GM12892 (cell line): ENCODE data around the gene LMAN2. TPM values are rescaled to one million over a fixed set of nuclear protein-coding genes. Genes with fewer than 3 reads are reported as not detected.
A peak's percentile ranks its signal among the peaks of the same experiment; 100 is the strongest.

Experiments used
- DNase-seq: peaks from one replicate; pipeline ENCODE4 v3.0.0; 2011; ENCODE audit not compliant: insufficient read length
- FAIRE-seq: peaks from 2 replicates; lab custom pipeline; 2011; peaks lifted over from hg19 to GRCh38; lab: Jason Lieb, UNC
- POLR2A ChIP-seq: IDR thresholded peaks from 2 replicates; pipeline ENCODE4 v1.6.1; 2011; ENCODE audit warnings: low read depth, low read length, control low read depth
- POLR2AphosphoS5 ChIP-seq: IDR thresholded peaks from 2 replicates; pipeline ENCODE4 v1.6.1; 2011; ENCODE audit warnings: low read depth, low read length, control low read depth
- TAF1 ChIP-seq: IDR thresholded peaks from 2 replicates; pipeline ENCODE4 v1.6.1; 2011; ENCODE audit warnings: low read depth, mild to moderate bottlenecking, control low read depth, low read length, borderline replicate concordance
- polyA plus RNA-seq: library from polyadenylated mRNA; unstranded; fragments of >200 nt; gene quantifications from one replicate; pipeline ENCODE4 v1.2.1, GENCODE V29; 2012; ENCODE audit warnings: missing spikeins, inconsistent platforms; ENCODE audit not compliant: missing spikeins

Gene LMAN2
- polyA plus RNA-seq, result 44.8 TPM

- FAIRE-seq (peak; percentile 97), DNase-seq (peak; percentile 95)
- TF ChIP-seq POLR2AphosphoS5, result peak; percentile 88
- TF ChIP-seq POLR2A, result peak; percentile 85
- peak; percentile 91 for TF ChIP-seq TAF1
Observed at GRCh38 chr5:177351392-177352329, at the start of gene LMAN2. LMAN2 (minus strand) TSS chr5:177351668; CDS start chr5:177351647, 21 bp downstream.

DNA sequence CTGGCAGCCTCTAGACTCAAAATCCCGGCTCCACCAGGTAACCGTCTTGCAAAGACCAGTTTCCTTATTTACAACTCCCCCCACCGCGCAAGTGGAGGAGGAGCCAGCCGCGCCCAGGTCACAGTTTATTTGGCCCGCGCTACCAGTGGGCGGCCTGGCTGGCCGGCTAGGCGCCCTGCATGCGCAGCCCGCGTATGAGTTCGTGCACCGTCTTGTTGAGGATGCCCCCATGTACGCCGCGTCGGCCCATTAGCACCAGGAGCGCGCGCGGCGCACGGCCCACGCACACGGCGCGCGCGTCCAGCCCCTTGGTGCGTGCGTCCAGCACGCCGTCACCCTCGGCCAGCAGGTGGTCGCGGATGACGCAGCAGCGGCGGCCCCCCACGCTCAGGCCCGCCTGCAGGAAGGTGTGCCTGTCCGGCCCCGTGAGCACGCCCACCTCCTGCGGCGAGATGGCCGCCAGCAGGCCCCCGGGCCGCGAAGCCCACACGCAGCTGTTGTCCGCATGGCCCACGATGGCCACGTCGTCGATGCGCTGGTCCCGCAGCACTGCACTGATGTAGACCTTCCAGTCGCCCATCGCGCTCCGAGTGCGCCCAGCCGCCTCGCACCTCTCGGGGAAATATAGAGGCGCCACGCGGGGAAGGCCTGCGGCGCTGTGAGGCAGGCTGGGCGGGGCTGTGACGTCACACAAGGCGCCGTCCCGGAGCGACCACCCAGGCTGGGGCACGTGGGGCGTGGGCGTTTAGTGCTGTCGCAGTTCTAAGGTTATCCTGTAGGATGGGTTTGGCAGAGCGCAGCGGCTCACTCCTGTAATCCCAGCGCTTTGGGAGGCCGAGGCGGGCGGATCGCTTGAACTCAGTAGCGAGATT is 48.8 kb upstream of the LMAN2 start, which contains the start of gene PFN3:
Gene PFN3 (minus strand): TSS at position 665 of the 872 bp plus-strand sequence. CDS start 85 bp downstream, at position 580.
- DNase-seq (no peak), FAIRE-seq (no peak)
- TF ChIP-seq POLR2AphosphoS5, result no peak
- no peak for TF ChIP-seq POLR2A
- no peak for TF ChIP-seq TAF1

DNA sequence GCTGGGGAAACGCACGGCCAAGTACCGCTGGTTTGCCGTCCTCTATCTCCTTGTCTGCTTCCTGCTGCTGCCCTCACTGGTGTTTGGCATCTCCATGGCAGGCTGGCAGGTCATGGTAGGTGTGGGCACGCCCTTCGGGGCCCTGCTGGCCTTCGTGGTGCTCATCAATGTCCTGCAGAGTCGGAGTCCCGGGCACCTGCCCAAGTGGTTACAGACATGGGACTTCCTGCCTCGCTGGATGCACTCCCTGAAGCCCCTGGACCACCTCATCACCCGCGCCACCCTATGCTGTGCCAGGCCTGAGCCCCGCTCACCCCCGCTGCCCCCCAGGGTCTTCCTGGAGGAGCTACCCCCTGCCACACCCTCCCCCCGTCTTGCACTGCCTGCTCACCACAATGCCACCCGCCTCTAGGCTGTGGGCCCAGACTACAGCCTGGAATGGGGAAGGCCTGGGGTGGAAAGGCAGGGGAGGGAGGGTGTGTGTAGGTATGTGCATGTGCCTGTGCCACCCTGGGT is 46.5 kb upstream of the LMAN2 start:
- no peak for TF ChIP-seq POLR2AphosphoS5
- no peak for TF ChIP-seq TAF1
- no peak for TF ChIP-seq POLR2A
- DNase-seq (no peak), FAIRE-seq (no peak)

DNA sequence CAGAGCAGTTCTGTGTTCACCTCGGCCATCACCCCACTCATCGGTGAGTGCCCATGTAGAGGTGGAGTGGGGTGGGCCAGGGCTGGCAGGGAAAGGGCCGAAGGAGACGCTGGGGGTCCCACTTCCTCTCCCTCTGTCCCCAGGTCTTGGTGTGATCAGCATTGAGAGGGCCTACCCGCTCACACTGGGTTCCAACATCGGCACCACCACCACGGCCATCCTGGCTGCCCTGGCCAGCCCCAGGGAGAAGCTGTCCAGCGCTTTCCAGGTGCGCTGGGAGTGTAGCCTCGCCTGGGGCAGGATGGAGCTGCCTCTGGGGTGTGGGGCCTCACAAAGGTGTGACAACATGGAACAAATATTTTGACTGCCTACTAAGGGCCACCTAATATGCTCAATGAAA is 45.3 kb upstream of the LMAN2 start:
- DNase-seq (no peak), FAIRE-seq (no peak)
- TF ChIP-seq TAF1 (no peak), POLR2AphosphoS5 (no peak), POLR2A (no peak)

DNA sequence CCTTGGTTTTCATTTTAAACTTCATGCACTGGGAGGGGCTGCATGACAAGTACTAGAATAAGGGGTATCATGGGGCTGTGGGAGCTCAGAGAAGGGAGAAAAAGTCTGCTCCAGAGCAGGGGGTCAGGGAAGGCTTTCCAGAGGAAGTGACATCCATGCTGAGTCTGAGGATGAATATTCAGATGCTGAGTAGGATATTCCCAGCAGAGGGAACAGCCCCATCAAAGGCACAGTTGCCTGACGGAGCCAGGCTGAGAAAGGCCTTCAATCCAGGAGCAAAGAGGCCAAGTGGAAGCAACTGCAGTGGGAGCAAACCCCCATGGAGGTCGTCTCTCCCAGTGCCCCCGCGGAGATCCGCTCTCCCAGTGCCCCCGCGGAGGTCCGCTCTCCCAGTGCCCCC is 44.6 kb upstream of the LMAN2 start:
- TF ChIP-seq POLR2AphosphoS5 (no peak), POLR2A (no peak), TAF1 (no peak)
- DNase-seq (no peak), FAIRE-seq (no peak)

GRCh38 chr5:177393990-177394389 is 42.5 kb upstream of the LMAN2 start:
- FAIRE-seq, result no peak
- TF ChIP-seq POLR2A (no peak), POLR2AphosphoS5 (no peak), TAF1 (no peak)
- no peak for DNase-seq

DNA sequence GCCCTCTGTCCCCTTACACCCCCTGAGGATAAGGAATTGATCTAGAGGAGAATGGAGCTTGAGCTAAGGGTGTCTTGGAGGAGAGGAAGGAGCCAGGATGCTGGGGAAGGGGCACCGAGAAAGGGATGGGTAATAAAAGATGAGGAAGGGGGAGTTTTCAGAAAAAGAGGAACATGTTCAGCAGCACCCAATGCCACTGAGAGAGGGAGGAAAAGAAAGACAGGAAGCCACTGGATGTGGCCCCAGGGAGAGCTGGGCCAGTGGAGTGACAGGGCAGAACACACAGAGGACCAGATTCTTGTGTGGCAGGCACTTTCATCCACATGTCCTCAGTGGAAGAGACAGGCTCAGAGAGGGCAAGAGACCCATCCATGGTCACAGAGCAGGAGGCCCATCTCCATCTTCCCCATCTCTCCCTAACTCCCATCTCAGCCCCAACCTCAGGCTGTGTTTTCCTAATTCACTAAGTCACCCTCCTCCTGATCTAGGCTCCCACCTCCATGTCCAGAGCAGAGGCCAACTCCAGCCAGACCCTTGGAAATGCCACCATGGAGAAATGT is 41.8 kb upstream of the LMAN2 start:
- no peak for DNase-seq
- FAIRE-seq, result no peak
- TF ChIP-seq POLR2A (no peak), POLR2AphosphoS5 (no peak), TAF1 (no peak)

DNA sequence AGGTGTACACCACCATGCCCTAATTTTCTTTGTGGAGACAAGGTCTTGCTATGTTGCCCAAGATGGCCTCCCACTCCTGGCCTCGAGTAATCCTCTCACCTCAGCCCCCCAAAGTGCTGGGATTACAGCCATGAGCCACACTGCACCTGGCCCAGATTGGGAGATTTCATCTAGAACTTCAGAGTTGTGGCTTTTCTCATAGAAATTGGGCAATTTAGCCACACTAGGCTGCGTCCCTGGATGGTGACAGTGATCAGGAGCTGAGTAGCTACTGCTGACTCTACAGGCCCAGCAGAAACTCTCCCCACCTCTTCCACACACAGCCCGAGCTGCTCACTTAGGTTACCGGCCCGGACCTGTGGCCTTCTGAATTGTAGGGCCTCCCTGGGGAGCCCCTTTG is 41.3 kb upstream of the LMAN2 start:
- no peak for DNase-seq
- FAIRE-seq, result no peak
- no peak for TF ChIP-seq TAF1
- TF ChIP-seq POLR2AphosphoS5, result no peak
- TF ChIP-seq POLR2A, result no peak

DNA sequence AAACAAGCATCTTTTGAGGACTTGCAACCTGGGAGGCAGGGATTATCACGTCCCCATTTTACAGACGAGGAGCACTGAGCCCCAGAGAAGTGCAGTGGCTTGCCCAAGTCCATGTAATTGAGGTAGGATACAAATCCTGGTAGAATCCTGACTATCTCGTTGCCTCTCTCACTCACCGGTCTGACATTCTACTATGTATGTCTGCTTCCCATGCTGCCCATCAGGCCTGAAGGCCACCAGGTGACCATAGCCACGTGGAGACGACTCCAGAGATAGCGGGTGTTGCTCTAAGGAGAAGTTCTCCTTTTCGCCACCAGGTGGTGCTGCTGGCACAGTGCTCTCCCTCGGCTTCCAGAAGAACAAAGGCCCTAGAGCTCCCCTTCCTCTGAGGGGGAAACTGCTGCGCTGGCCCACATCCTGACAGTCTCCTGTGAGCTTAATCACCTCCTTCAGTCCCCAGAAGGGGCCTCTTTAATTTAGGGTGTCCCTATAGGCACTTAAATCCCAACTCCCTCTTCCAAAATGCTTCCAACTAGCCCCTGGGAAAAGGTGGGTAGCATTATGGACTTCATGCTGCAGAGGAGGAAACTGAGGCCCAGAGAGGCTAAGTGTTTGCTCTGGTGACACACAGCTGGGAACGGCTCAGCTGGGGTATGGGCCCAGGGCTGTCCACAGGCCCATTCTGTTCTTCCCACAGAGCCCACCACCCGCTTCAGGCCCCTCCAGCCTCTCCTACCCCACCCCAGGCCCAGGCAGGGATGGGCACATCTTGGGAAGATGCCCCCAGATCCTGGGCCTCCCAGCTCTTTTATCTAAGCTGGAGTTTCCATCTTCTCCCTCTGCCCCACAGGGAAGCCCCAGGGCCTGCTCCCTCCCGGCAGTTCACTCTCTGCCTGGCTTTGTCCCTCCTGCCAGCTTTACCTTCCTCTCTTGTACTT is 39.2 kb upstream of the LMAN2 start:
- FAIRE-seq, result peak; percentile 96
- TF ChIP-seq POLR2AphosphoS5 (no peak), POLR2A (no peak), TAF1 (no peak)
- peak; percentile 93 for DNase-seq

GRCh38 chr5:177389241-177390169 is 38.0 kb upstream of the LMAN2 start:
- peak; percentile 55; the same call in 1 of the 2 replicates for TF ChIP-seq POLR2A
- no peak for TF ChIP-seq POLR2AphosphoS5
- TF ChIP-seq TAF1, result peak; percentile 24; the same call in 1 of the 2 replicates
- peak; percentile 82 for FAIRE-seq
- DNase-seq, result no peak
